Measurements from ENCODE around the gene PHC1.

The PHC1 gene

GRCh38 chr12:8905546-8905945, 8.8 kb upstream of the PHC1 start:
- CTCF ChIA-PET = interaction anchor here (1.0 kb wide), 1 partner anchor 45 kb away, joined by 3 read pairs; no protein-coding TSS in a partner anchor
- no peak for TF ChIP-seq SUZ12 (IDR thresholded peaks at IDR 0.05)
- TF ChIP-seq FOXK2 (IDR thresholded peaks at IDR 0.05) = no peak
- no peak for TF ChIP-seq NFRKB (IDR thresholded peaks at IDR 0.05)
- no peak for TF ChIP-seq HDGF (IDR thresholded peaks at IDR 0.05; ENCODE audit: borderline replicate concordance)
- POLR2A ChIA-PET = no interaction called here
- DNase-seq (ENCODE audit: extremely low spot score) = no peak

GRCh38 chr12:8906266-8907180, 7.8 kb upstream of the PHC1 start:
- POLR2A ChIA-PET = interaction anchor here (0.6 kb wide), 1 partner anchor 42 kb away, joined by 3 read pairs; no protein-coding TSS in a partner anchor
- DNase-seq (ENCODE audit: extremely low spot score) = no peak
- TF ChIP-seq TARDBP (IDR thresholded peaks at IDR 0.05) (no peak), LEF1 (IDR thresholded peaks at IDR 0.05; ENCODE audit: borderline replicate concordance) (no peak), FOXA1 (IDR thresholded peaks at IDR 0.05) (no peak), SP1 (IDR thresholded peaks at IDR 0.05) (no peak), ZNF384 (IDR thresholded peaks at IDR 0.05) (no peak), HDGF (IDR thresholded peaks at IDR 0.05; ENCODE audit: borderline replicate concordance) (no peak), ELF4 (IDR thresholded peaks at IDR 0.05) (no peak), FOXK2 (IDR thresholded peaks at IDR 0.05) (no peak), NFRKB (IDR thresholded peaks at IDR 0.05) (no peak), FOXM1 (IDR thresholded peaks at IDR 0.05; ENCODE audit: borderline replicate concordance) (no peak), PKNOX1 (IDR thresholded peaks at IDR 0.05) (no peak), BHLHE40 (IDR thresholded peaks at IDR 0.05; ENCODE audit: borderline replicate concordance) (no peak), L3MBTL2 (conservative IDR thresholded peaks at IDR 0.05) (no peak), SUZ12 (IDR thresholded peaks at IDR 0.05) (no peak), ARNT (IDR thresholded peaks at IDR 0.05) (no peak), CTBP1 (IDR thresholded peaks at IDR 0.05; ENCODE audit: borderline replicate concordance) (no peak)
- CTCF ChIA-PET = no interaction called here

GRCh38 chr12:8907513-8907912, 6.8 kb upstream of the PHC1 start:
- DNase-seq (ENCODE audit: extremely low spot score) = no peak
- CTCF ChIA-PET = interaction anchor here (1.4 kb wide), 1 partner anchor 17 kb away, joined by 9 read pairs; no protein-coding TSS in a partner anchor

GRCh38 chr12:8909752-8910151, 4.6 kb upstream of the PHC1 start:
- POLR2A ChIA-PET = no interaction called here
- no peak for DNase-seq (ENCODE audit: extremely low spot score)
- TF ChIP-seq ARNT (IDR thresholded peaks at IDR 0.05) = no peak
- no peak for TF ChIP-seq TARDBP (IDR thresholded peaks at IDR 0.05)
- TF ChIP-seq FOXK2 (IDR thresholded peaks at IDR 0.05) = no peak
- TF ChIP-seq FOXA1 (IDR thresholded peaks at IDR 0.05) = no peak
- no peak for TF ChIP-seq LEF1 (IDR thresholded peaks at IDR 0.05; ENCODE audit: borderline replicate concordance)
- no peak for TF ChIP-seq BHLHE40 (IDR thresholded peaks at IDR 0.05; ENCODE audit: borderline replicate concordance)
- no peak for TF ChIP-seq L3MBTL2 (conservative IDR thresholded peaks at IDR 0.05)
- no peak for TF ChIP-seq HDGF (IDR thresholded peaks at IDR 0.05; ENCODE audit: borderline replicate concordance)
- no peak for TF ChIP-seq SUZ12 (IDR thresholded peaks at IDR 0.05)
- no peak for TF ChIP-seq PKNOX1 (IDR thresholded peaks at IDR 0.05)
- no peak for TF ChIP-seq ZNF384 (IDR thresholded peaks at IDR 0.05)
- TF ChIP-seq SP1 (IDR thresholded peaks at IDR 0.05) = no peak
- no peak for TF ChIP-seq ELF4 (IDR thresholded peaks at IDR 0.05)
- TF ChIP-seq CTBP1 (IDR thresholded peaks at IDR 0.05; ENCODE audit: borderline replicate concordance) = no peak
- no peak for TF ChIP-seq NFRKB (IDR thresholded peaks at IDR 0.05)
- no peak for TF ChIP-seq FOXM1 (IDR thresholded peaks at IDR 0.05; ENCODE audit: borderline replicate concordance)
- CTCF ChIA-PET = interaction anchor here (1.8 kb wide), 1 partner anchor 19 kb away, joined by 6 read pairs; no protein-coding TSS in a partner anchor

More at GRCh38 chr12:8907513-8907912, 6.8 kb upstream of the PHC1 start:
- POLR2A ChIA-PET = no interaction called here
- TF ChIP-seq PKNOX1 (IDR thresholded peaks at IDR 0.05) = no peak
- no peak for TF ChIP-seq FOXM1 (IDR thresholded peaks at IDR 0.05; ENCODE audit: borderline replicate concordance)
- TF ChIP-seq ZNF384 (IDR thresholded peaks at IDR 0.05) = no peak
- no peak for TF ChIP-seq FOXK2 (IDR thresholded peaks at IDR 0.05)
- TF ChIP-seq CTBP1 (IDR thresholded peaks at IDR 0.05; ENCODE audit: borderline replicate concordance) = no peak
- no peak for TF ChIP-seq L3MBTL2 (conservative IDR thresholded peaks at IDR 0.05)
- no peak for TF ChIP-seq NFRKB (IDR thresholded peaks at IDR 0.05)
- no peak for TF ChIP-seq TARDBP (IDR thresholded peaks at IDR 0.05)
- TF ChIP-seq BHLHE40 (IDR thresholded peaks at IDR 0.05; ENCODE audit: borderline replicate concordance) = no peak
- no peak for TF ChIP-seq HDGF (IDR thresholded peaks at IDR 0.05; ENCODE audit: borderline replicate concordance)
- no peak for TF ChIP-seq LEF1 (IDR thresholded peaks at IDR 0.05; ENCODE audit: borderline replicate concordance)

GRCh38 chr12:8911606-8912268, 2.6 kb upstream of the PHC1 start:
- ChIA-PET POLR2A (interaction anchor here (1.0 kb wide), 1 partner anchor 219 kb away, joined by 3 read pairs; no protein-coding TSS in a partner anchor), CTCF (interaction anchor here (1.2 kb wide), 1 partner anchor 21 kb away, joined by 3 read pairs; no protein-coding TSS in a partner anchor)
- TF ChIP-seq BHLHE40 (IDR thresholded peaks at IDR 0.05; ENCODE audit: borderline replicate concordance) (no peak), CTBP1 (IDR thresholded peaks at IDR 0.05; ENCODE audit: borderline replicate concordance) (no peak)
- no peak for DNase-seq (ENCODE audit: extremely low spot score)

Measured in HEK293T (cell line).